ENCODE data around the gene POP5.

The POP5 gene

GRCh38 chr12:120590741-120591407 is 9.7 kb upstream of the POP5 start:
- DNase-seq (ENCODE audit: low read depth in 1 of 2, low spot score in 1 of 2), result no peak

GRCh38 chr12:120588948-120589930 is 8.0 kb upstream of the POP5 start:
- DNase-seq (ENCODE audit: low read depth in 1 of 2, low spot score in 1 of 2), result no peak

- DNase-seq (ENCODE audit: low read depth in 1 of 2, low spot score in 1 of 2), result no peak
These were observed 7.2 kb upstream of the POP5 start for GRCh38 chr12:120588371-120588770.

GRCh38 chr12:120586860-120587259 is 5.7 kb upstream of the POP5 start:
- no peak for DNase-seq (ENCODE audit: low read depth in 1 of 2, low spot score in 1 of 2)

GRCh38 chr12:120586206-120586605 is 5.0 kb upstream of the POP5 start:
- no peak for DNase-seq (ENCODE audit: low read depth in 1 of 2, low spot score in 1 of 2)

- DNase-seq (ENCODE audit: low read depth in 1 of 2, low spot score in 1 of 2), result peak; percentile 35 to 51
These were observed 3.3 kb upstream of the POP5 start for GRCh38 chr12:120584343-120585149.

- peak; percentile 74 to 77 for DNase-seq (ENCODE audit: low read depth in 1 of 2, low spot score in 1 of 2)
These were observed 2.4 kb upstream of the POP5 start for GRCh38 chr12:120583478-120584030.

GRCh38 chr12:120581998-120582397 is 796 bp upstream of the POP5 start:
- DNase-seq (ENCODE audit: low read depth in 1 of 2, low spot score in 1 of 2), result no peak

GRCh38 chr12:120579179-120579578 is 2.0 kb downstream of the POP5 start:
- DNase-seq (ENCODE audit: low read depth in 1 of 2, low spot score in 1 of 2), result no peak

GRCh38 chr12:120574106-120574505 is 7.1 kb downstream of the POP5 start:
- DNase-seq (ENCODE audit: low read depth in 1 of 2, low spot score in 1 of 2), result no peak

- DNase-seq (ENCODE audit: low read depth in 1 of 2, low spot score in 1 of 2), result no peak
These were observed 7.6 kb downstream of the POP5 start for GRCh38 chr12:120573560-120573959.

- no peak for DNase-seq (ENCODE audit: low read depth in 1 of 2, low spot score in 1 of 2)
These were observed 9.9 kb downstream of the POP5 start for GRCh38 chr12:120571299-120571698.

- DNase-seq (ENCODE audit: low read depth in 1 of 2, low spot score in 1 of 2), result no peak
These were observed 17.7 kb downstream of the POP5 start for GRCh38 chr12:120563495-120563894.

- DNase-seq (ENCODE audit: low read depth in 1 of 2, low spot score in 1 of 2), result no peak
These were observed 18.3 kb downstream of the POP5 start for GRCh38 chr12:120562906-120563305.

- no peak for DNase-seq (ENCODE audit: low read depth in 1 of 2, low spot score in 1 of 2)
These were observed 23.6 kb downstream of the POP5 start for GRCh38 chr12:120557589-120557988.

- DNase-seq (ENCODE audit: low read depth in 1 of 2, low spot score in 1 of 2), result no peak
These were observed 26.5 kb downstream of the POP5 start for GRCh38 chr12:120554678-120555077.

GRCh38 chr12:120546050-120546386 is 35.2 kb downstream of the POP5 start:
- DNase-seq (ENCODE audit: low read depth in 1 of 2, low spot score in 1 of 2), result no peak

- no peak for DNase-seq (ENCODE audit: low read depth in 1 of 2, low spot score in 1 of 2)
These were observed 36.5 kb downstream of the POP5 start for GRCh38 chr12:120544691-120545090.

GRCh38 chr12:120542166-120542565 is 39.0 kb downstream of the POP5 start:
- DNase-seq (ENCODE audit: low read depth in 1 of 2, low spot score in 1 of 2), result no peak

GRCh38 chr12:120540445-120540844 is 40.8 kb downstream of the POP5 start:
- no peak for DNase-seq (ENCODE audit: low read depth in 1 of 2, low spot score in 1 of 2)

GRCh38 chr12:120539303-120539702 is 41.9 kb downstream of the POP5 start:
- DNase-seq (ENCODE audit: low read depth in 1 of 2, low spot score in 1 of 2), result no peak
